GM21423 (cell line): ENCODE results near the gene WFIKKN1.

Experiments
- ATAC-seq: cut with Tn5 transposase; IDR thresholded peaks from one replicate; pipeline ENCODE4 v1.9.1; 2021; ENCODE audit warnings: mild to moderate bottlenecking, moderate library complexity; ENCODE audit not compliant: unreplicated experiment

The WFIKKN1 gene

DNA sequence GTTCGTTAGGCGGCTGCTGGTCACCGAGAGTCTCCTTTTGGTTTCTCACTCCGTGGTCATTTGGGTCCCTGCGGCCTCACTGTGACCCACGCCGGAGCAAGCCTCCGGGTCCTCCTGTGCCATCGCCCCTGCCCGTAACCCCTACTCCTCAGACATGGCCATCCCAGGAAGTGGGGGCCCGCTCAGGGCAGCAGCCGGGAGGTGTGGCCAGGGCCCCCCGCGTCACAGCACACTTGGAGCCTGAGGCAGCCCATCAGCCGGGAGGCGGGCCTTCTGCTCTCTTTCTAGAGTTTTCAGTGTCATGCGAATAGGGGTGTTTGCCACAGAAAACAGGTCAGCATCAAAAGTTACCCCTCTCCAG, 7.9 kb upstream of the WFIKKN1 start:
- no peak for ATAC-seq

DNA sequence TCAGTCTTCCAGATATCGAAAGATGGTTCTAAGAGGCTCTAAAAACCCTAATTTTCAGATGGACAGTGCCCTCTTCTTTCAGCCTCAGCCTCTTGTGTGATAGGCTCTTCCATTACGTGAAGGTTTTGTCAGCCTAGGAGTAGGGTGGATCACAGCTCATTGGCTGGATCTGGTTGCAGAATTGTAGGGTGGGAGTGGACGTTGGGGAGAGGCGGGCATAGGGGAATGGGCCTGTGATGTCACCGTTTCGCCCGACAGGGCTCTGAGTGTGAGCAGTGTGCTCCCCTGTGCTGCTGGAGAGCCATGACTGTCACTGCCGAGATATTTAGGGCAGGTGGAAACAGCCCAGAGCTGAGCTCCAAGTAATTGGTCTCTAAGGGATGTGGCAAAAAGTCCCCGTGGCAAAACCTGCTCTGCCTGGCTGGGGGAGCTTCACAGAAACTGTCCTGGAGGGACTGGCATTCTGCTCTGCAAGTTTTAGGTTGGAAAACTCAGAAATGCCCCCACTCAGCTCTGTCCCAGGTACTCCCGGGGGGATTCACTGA, 6.2 kb upstream of the WFIKKN1 start:
- ATAC-seq: no peak

- no peak for ATAC-seq
These were observed 5.4 kb upstream of the WFIKKN1 start for GRCh38 chr16:625117-625976.

- ATAC-seq: no peak
These were observed 4.6 kb upstream of the WFIKKN1 start for GRCh38 chr16:625977-626765.

DNA sequence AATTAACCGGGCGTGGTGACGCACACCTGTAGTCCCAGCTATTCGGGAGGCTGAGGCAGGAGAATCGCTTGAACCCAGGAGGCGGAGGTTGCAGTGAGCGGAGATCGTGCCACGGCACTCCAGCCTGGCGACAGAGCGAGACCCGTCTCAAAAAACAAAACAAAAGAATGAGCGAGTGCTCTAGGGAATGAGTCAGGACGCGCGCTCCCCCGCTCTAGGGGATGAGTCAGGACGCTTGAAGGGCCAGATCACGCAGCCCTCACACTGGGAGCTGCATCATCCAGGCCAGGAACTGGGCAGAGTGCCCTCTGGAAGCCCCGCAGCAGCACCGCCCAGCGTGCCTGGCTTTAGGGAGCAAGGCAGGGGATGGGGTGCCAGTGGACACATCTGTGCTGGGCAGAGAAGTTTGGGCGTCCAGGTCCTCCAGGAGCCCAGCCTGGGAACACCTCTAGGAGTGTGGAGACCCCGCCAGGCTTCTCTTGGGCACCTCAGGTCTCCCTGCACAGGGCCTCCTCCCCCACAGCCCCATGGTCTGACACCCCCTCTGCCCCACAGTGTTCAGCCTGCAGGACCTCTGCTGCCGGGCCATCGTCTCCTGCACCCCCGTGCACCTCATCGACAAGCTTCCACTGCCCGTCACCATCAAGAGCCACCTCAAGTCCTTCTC, 3.9 kb upstream of the WFIKKN1 start:
- ATAC-seq: no peak

DNA sequence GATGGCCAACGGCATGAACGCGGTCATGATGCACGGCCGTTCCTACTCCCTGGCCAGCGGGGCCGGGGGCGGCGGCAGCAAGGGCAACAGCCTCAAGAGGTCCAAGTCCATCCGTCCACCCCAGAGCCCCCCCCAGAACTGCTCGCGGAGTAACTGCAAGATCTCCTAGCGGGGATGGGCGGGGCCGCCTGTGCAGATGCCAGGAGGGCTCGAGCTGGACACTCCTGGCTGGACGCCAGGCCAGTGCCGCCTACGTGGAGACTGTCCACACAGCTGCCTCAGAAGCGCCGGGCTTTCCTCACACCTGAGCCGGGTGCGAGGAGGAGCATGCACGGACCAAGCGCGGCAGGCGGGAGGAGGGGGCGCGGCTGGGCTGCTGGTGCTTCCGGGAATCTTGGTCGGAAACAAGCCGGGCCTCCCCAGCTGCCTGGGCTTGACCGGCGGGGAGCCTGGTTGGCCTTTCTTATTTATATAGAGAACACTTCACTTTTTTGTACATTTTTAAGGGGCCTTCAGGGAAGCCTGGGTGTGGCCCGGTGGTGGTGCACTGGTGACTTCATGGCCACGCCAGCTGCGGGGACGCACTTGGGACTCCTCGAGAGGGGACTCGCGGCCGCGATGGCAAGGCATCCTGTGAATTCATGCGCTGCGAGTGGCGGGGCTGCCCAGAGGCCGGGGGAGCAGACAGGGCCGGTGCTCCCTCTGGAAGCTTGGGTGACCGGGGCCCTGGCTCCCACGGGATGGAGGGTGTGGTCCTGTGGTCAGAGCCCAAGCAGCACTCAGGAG, 3.1 kb upstream of the WFIKKN1 start:
- ATAC-seq: no peak

- no peak for ATAC-seq
These were observed 2.3 kb upstream of the WFIKKN1 start for GRCh38 chr16:628321-629061.

GRCh38 chr16:629185-629832, 1.5 kb upstream of the WFIKKN1 start:
- ATAC-seq: no peak

DNA sequence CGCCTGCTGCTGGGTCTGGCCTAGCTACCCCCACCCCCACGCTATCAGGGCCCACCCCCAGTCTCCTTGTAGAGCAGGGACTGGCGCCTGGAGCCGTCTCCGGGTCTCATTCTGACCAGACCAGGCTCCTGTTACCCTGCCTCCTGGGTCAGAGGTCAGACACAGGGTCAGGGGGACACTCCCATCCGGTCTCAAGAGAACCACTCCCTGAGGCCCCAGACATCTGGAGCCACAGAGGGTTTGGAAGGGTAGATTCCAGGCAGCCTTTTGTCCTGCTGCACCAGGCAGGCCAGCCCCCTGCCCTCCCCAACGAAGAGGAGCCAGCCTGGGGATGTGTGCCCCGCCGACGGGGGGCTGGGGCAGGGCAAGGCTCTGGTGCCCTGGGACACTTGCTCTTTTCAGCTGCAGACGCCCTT, 944 bp upstream of the WFIKKN1 start:
- no peak for ATAC-seq

GRCh38 chr16:630249-630814, 453 bp upstream of the WFIKKN1 start:
- no peak for ATAC-seq

GRCh38 chr16:631808-632358, 1.1 kb downstream of the WFIKKN1 start:
- ATAC-seq: no peak

DNA sequence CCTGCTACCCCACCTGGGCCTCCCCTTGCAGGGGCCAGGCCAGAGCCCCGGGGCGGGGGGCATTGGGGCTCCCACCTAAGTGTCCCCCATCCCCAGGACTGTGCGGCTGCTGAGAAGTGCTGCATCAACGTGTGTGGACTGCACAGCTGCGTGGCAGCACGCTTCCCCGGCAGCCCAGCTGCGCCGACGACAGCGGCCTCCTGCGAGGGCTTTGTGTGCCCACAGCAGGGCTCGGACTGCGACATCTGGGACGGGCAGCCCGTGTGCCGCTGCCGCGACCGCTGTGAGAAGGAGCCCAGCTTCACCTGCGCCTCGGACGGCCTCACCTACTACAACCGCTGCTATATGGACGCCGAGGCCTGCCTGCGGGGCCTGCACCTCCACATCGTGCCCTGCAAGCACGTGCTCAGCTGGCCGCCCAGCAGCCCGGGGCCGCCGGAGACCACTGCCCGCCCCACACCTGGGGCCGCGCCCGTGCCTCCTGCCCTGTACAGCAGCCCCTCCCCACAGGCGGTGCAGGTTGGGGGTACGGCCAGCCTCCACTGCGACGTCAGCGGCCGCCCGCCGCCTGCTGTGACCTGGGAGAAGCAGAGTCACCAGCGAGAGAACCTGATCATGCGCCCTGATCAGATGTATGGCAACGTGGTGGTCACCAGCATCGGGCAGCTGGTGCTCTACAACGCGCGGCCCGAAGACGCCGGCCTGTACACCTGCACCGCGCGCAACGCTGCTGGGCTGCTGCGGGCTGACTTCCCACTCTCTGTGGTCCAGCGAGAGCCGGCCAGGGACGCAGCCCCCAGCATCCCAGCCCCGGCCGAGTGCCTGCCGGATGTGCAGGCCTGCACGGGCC, 1.9 kb downstream of the WFIKKN1 start:
- no peak for ATAC-seq

- no peak for ATAC-seq
These were observed 2.7 kb downstream of the WFIKKN1 start for GRCh38 chr16:633336-634050.

DNA sequence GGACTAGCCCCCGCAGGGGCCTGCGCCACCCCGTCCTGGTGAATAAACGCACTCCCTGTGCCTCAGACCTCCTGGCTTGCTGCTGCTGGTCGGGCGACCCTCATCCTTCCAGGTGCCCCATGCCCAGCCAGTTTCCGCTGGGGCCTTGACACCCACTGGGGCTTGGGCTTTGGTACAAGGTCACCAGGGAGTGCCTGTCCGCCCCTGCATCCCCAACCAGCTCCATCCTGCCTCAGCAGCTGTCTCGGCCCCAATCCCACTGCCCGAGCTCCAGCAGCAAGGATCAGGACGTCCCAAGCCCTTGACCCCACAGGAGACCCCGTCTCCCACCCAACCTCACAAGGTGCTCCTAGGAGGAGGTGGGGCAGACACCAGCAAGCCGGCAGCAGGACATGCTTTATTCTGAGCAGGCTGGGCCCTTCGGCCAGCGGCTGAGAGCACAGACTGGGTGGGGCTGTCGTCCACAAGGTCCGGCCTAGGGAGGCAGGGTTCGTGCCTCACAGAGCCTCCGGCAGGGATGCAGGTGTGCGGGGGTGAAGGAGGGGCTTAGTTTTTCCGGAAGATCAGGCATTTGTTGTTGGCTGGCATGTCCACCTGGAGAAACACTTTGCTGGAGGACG, 3.4 kb downstream of the WFIKKN1 start:
- no peak for ATAC-seq

DNA sequence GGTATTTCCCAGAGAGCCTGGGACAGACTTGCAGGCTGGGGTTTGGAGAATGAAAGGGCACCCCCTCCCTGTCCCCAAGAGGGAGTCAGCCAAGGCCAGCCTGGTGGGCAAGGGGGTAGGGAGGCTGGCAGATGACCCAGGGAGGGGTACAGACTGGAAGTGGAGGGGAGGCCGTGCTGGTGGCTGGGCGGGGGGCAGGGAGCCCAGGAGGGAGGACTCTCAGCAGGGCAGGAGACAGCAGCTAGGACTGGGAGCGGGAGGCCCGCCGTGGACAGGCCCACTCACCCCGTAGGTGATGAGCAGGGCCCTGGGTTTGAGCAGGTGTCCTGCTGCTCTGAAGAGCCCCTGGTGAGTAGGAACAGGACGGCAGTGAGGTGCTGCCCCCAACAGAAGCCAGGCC, 4.2 kb downstream of the WFIKKN1 start:
- no peak for ATAC-seq

- no peak for ATAC-seq
These were observed 4.9 kb downstream of the WFIKKN1 start for GRCh38 chr16:635573-636205.
